Smooth muscle cell of trachea (primary cell): ENCODE results near the gene FBXO44. TPM values are rescaled to one million over a fixed set of nuclear protein-coding genes. Genes with fewer than 3 reads are reported as not detected.

Experiments
- total RNA-seq: library from RNA; depleted of rRNA; stranded (reverse); fragments of >200 nt; gene quantifications from 2 replicates; pipeline ENCODE4 v1.2.1, GENCODE V29; 2014

Gene FBXO44, protein sequence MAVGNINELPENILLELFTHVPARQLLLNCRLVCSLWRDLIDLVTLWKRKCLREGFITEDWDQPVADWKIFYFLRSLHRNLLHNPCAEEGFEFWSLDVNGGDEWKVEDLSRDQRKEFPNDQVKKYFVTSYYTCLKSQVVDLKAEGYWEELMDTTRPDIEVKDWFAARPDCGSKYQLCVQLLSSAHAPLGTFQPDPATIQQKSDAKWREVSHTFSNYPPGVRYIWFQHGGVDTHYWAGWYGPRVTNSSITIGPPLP
- total RNA-seq, result 9.6 and 28.8 TPM in 2 replicates

DNA sequence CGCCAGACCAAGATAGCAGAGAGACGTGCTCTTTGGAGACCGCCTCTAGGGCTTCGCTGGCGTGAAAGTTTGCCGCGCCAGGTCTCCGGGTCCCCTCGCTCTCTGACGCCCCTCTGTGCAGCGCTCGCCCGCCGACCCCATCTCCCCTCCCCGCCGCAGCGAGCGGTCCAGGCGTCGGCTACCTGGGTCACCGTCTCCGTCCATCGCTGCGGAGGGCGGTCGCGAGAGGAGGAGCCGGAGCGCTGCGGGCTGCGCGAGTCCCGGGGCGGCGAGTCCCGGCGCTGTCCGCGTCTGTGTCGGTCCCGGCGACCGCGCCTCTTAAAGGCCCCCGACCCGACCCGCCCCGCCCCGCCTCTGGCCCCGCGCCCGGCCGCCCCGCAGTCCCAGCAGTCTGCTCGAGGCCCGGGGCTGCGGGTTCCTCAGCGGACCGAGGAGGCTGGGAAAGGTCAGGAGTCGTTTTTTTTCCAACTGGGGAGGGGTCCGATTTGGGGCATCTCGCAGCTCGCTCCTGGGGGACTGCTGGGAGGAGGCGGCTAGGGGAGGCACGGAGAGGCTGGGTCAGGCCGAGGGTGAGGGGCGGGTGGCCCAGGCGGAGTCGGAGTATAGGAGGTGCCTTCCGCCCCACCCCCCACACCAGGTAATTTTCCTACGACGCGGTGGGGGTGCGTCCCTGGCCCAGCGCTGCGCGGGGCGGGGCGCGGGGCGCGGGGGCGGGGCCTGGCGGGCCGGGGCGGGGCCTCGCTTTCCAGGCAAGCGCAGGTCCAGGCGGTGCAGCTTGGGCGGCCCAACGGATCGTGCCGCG, at the start of gene FBXO44, which contains the start of gene FBXO2:
Gene FBXO44 (plus strand): TSS at position 741 of the 802 bp plus-strand sequence. CDS start 959 bp downstream, outside the sequence.
Gene FBXO2 (minus strand): TSS at position 293 of the 802 bp plus-strand sequence. CDS start 89 bp downstream, at position 204.

DNA sequence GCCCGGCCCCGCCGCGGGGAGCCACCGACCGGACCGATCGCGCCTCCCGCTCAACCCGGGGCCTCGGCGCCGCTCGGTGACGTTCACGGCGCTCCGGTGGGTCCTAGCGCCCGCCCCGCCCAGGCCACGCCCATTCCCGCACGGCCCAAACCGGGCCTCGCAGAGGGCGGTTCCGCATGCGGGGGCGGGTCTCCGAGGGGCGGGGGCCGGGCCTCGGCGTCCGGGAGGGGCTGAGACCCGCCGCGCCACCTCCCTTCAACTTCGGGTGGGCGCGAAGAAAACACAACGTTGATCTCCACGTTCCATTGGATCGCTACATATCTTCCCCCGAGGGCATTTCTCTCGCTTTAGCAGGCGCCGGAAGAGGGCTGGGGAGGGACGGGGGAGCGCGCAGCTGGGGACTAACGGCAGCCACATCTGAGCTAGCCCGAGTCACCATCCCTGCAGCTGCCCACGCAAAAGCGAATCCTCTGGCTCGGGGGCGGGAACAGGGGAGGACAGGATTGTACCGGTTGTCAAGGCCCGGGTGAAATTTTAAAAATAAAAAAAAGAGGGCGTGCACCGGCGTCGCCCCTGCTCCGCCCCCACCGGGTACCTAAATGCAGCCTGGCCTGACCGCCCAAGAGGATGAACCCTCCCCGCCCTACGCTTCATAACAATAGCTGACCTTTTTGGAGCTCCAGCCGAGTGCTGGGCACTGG, 26.5 kb downstream of the FBXO44 start, which contains the start of gene MAD2L2:
Gene MAD2L2 (minus strand): TSS at position 78 of the 701 bp plus-strand sequence. CDS start 547 bp downstream, outside the sequence.

DNA sequence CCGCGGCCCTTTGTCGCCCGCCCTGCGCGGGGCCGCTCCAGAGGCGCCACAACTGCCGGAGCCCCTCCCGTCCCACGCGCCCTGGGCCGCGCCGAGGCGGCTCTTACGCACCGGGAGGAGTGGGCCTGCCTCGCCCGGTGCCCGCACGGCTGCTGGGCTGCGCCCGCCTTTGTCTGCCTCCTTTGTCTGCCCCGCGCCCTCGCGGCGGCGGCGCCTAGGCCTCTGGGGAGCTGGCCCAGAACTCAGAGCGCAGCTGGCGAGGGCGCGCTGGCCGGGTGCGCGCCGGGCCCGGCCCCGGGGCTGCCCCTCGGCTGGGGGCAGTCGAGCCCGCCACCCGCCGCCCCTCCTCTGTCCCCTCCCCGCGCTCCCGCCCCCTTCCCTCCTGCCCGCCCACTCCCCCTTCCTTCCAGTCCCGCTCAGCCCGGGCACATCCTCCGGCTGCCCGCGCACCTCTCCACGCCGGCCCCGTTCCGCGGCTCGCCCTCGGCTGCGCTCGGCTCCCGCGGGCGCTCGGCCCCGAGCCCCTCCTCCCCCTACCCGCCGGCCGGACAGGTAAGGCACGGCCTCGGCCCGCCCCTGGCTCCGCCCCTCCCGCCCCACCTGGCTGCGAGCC, 36.7 kb downstream of the FBXO44 start, which contains the start of gene DRAXIN:
Gene DRAXIN (plus strand): TSS at position 409 of the 613 bp plus-strand sequence. CDS start 14,549 bp downstream, outside the sequence.

Other genes with a start within 250 kb of the FBXO44 start
- gene DISP3, start 175.7 kb upstream of the FBXO44 start, total RNA-seq, result under 0.01 TPM in 1 of 2 replicates, not detected in the other
- gene FBXO2, start 448 bp upstream of the FBXO44 start, total RNA-seq, result 1.3 and 4.0 TPM in 2 replicates
- gene FBXO6, start 9.3 kb downstream of the FBXO44 start, total RNA-seq, result 6.8 and 8.9 TPM in 2 replicates
- gene MAD2L2, start 26.3 kb downstream of the FBXO44 start, total RNA-seq, result 44.2 and 60.1 TPM in 2 replicates
- under 0.01 and 0.17 TPM in 2 replicates for gene DRAXIN, start 36.8 kb downstream of the FBXO44 start, total RNA-seq
- 45.1 and 89.8 TPM in 2 replicates for gene AGTRAP, start 81.3 kb downstream of the FBXO44 start, total RNA-seq
- 0.58 and 0.99 TPM in 2 replicates for gene C1orf167, start 107.3 kb downstream of the FBXO44 start, total RNA-seq
- 75.1 and 89.3 TPM in 2 replicates for gene MTHFR, start 151.1 kb downstream of the FBXO44 start, total RNA-seq
- gene CLCN6, start 151.3 kb downstream of the FBXO44 start, total RNA-seq, result 16.2 and 22.5 TPM in 2 replicates
- not detected in 2 replicates for gene NPPA, start 192.9 kb downstream of the FBXO44 start, total RNA-seq
- gene NPPB, start 204.1 kb downstream of the FBXO44 start, total RNA-seq, result not detected in 2 replicates